Stomach smooth muscle (tissue), 2 donors: ENCODE data around the gene PLPPR1.

Experiments used
- H3K27ac ChIP-seq: one replicate; pipeline ENCODE4 v1.7.0; 2013; ENCODE audit warnings: mild to moderate bottlenecking, low read length, inconsistent platforms
- H3K27me3 ChIP-seq, 2 donors: one replicate each; pipeline ENCODE4 v1.7.0; 2013; ENCODE audit warnings: low read length in 2 of 2; ENCODE audit not compliant: insufficient read depth in 2 of 2, control insufficient read depth in 1 of 2
- H3K36me3 ChIP-seq, 2 donors: one replicate each; pipeline ENCODE4 v1.7.0; 2013; ENCODE audit warnings: low read length in 2 of 2; ENCODE audit not compliant: control insufficient read depth in 2 of 2, insufficient read depth in 2 of 2
- H3K4me1 ChIP-seq: one replicate; pipeline ENCODE4 v1.7.0; 2013; ENCODE audit warnings: low read length; ENCODE audit not compliant: control insufficient read depth, insufficient read depth
- H3K4me3 ChIP-seq, 2 donors: one replicate each; pipeline ENCODE4 v1.7.0; 2013; ENCODE audit warnings: low read length in 2 of 2
- H3K9ac ChIP-seq, 2 donors: one replicate each; pipeline ENCODE4 v1.7.0; 2013; ENCODE audit warnings: low read length in 2 of 2, mild to moderate bottlenecking in 1 of 2
- H3K9me3 ChIP-seq, 2 donors: one replicate each; pipeline ENCODE4 v1.7.0; 2013; ENCODE audit warnings: low read length in 2 of 2; ENCODE audit not compliant: control insufficient read depth in 2 of 2
- donor health status: healthy.
- donor health status: Pancreatic carcinoma.

Gene PLPPR1

DNA sequence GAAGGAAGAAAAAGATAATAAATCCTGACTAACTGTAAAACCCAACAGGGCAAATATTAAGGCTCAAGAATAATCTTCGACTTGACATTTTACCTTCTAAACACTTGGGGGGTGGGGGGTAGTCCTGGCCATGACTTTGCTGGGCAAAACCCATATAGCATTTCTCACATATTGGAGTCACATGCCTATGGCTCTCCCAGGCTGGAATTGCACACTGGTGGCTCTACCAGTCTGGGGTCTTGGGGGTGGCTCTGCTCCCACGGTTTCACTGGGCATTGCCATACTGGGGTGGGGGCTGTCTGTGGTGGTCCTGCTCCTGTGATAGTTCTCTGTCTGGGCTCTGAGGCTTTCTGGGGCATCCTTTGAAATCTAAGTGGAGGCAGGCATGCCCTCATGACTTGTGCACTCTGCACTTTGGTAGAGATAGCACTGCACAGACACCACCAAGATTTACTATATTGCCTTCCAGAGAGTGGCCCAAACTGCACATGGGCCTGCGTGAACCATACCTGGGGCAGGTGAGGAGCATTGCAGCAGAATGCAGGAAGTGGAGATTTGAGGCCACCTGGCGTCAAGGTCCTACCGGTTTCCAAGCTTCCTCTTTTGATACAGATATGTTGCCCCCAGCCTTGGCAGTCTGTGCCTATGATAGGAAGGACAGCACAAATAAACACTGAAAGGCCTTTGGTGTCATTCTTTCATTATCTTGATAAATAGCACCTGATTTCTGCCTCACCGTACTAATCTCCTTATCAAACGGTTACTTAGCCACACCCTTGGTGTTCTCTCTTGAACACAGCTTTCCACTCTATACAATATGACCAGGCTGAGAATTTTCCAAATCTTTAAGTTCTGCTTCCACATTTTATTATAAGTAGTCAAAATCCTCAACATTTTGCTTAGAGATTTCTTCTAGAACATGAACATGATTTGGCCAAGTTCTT, 326.5 kb downstream of the PLPPR1 start:
- no peak overlapping the region for H3K4me3 ChIP-seq
- no peak overlapping the region for H3K27ac ChIP-seq

DNA sequence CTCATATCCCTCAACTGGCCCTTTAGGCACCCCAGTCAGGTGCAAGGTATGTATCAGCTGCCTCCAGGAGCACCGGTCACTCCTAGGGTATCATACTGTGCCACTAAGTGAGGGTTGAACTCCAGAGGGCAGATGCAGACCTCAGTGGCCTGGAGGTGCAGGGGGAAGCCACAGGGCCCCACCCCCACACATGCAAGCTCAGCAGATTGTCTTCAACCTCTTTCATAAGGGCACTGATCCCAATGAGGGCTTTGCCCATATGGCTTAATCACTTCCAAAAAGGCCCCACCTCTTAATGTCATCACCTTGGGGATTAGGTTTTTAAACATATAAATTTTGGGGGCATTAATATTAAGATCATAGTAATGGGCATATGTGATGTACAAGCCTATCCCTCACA, 328.1 kb downstream of the PLPPR1 start:
- Histone ChIP-seq H3K4me1 (no peaks in the 10 kb centered on the region), H3K27ac (no peak overlapping the region), H3K9me3 (no peaks in the 10 kb centered on the region), H3K36me3 (no peaks in the 10 kb centered on the region), H3K4me3 (no peak overlapping the region), H3K27me3 (peaks cover 0 to 2% of the 10 kb centered on the region in 2 donors), H3K9ac (no peak overlapping the region)

More for the DNA sequence above, 326.5 kb downstream of the PLPPR1 start:
- Histone ChIP-seq H3K9me3 (no peaks in the 10 kb centered on the region), H3K27me3 (peaks cover 0 to 2% of the 10 kb centered on the region in 2 donors), H3K9ac (no peak overlapping the region), H3K36me3 (no peaks in the 10 kb centered on the region), H3K4me1 (no peaks in the 10 kb centered on the region)

DNA sequence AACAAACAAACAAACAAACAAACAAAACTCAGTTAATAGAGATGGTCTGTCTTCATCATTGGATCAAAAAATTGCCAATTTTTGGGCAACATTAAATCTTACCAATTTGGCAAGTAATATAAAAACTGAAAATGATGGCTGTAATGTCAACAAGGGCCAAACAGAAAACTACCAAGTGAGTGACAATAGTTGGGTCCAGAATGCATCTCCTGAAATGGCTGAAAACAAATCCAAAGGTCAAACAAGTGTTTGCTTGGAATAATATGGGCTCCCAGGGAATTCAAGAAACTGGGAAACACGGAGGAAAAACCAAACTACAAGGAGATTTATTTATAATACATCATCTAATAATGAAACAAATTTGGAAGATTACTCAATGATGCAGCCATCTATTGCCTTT, 331.2 kb downstream of the PLPPR1 start:
- H3K9ac ChIP-seq, result no peak overlapping the region
- no peaks in the 10 kb centered on the region for H3K9me3 ChIP-seq
- H3K36me3 ChIP-seq, result no peaks in the 10 kb centered on the region
- H3K27ac ChIP-seq, result no peak overlapping the region
- H3K4me3 ChIP-seq, result no peak overlapping the region
- no peaks in the 10 kb centered on the region for H3K27me3 ChIP-seq
- H3K4me1 ChIP-seq, result no peaks in the 10 kb centered on the region

DNA sequence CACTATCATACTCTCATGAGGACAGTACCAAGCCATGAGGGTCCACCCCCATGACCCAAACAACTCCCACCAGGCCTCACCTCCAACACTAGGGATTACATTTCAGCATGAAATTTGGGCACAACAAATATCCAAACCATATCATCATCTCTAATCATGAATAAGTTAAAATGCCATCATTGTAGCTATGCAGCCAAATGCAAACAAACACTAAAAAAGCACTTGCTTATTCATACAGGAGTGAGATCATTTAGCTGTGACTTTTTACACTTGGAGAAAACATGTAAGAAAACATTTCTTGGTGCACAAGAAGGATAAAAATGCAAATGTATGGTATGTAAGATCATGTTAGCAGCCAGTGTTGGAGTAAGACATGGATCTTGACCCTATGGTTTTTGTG, 332.1 kb downstream of the PLPPR1 start:
- no peak overlapping the region for H3K27ac ChIP-seq
- H3K4me3 ChIP-seq, result no peak overlapping the region
- no peaks in the 10 kb centered on the region for H3K4me1 ChIP-seq
- no peaks in the 10 kb centered on the region for H3K36me3 ChIP-seq
- H3K9me3 ChIP-seq, result no peaks in the 10 kb centered on the region
- no peaks in the 10 kb centered on the region for H3K27me3 ChIP-seq
- H3K9ac ChIP-seq, result no peak overlapping the region

DNA sequence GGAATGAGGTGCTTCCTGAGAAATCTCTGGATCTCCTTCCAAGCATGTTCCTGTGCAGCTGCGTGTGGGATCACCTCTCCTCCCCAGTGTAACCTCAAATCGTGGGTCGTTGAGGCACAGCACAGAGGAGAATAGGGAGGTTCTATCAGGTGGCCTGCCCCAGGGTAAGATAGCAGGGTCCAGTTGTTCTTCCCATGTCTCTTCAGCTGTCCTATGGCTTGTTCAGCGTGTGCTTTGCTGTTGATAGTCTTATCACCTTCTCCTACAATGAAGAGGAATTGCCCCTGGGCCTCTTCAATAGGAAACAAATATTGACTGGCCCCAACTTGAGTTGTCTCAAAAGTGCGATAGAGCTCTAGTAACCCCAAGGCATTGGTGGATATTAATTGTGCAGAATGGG, 333.9 kb downstream of the PLPPR1 start:
- no peaks in the 10 kb centered on the region for H3K27me3 ChIP-seq
- no peaks in the 10 kb centered on the region for H3K4me1 ChIP-seq
- H3K9me3 ChIP-seq, result no peaks in the 10 kb centered on the region
- no peak overlapping the region for H3K27ac ChIP-seq
- H3K4me3 ChIP-seq, result no peak overlapping the region
- no peak overlapping the region for H3K9ac ChIP-seq
- H3K36me3 ChIP-seq, result no peaks in the 10 kb centered on the region

DNA sequence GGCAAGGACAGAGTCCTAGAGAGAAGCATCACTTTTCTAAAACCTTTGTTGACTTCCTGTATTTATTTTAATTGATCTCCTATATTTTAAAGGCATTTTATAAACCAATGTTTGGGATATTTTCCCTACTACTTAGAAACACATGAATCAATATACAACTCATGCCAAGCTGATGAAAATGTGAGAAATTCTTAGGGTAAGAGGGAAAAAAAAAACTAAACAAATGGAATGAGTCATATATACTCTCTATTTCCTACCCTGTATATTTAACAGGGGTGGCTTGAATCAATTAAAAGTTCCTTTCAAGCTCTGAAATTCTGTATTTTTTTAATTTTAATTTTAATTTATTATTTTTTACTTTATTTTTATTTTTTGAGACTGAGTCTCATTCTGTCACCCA, 336.7 kb downstream of the PLPPR1 start:
- Histone ChIP-seq H3K36me3 (no peaks in the 10 kb centered on the region), H3K9me3 (no peaks in the 10 kb centered on the region), H3K27me3 (no peaks in the 10 kb centered on the region), H3K27ac (no peak overlapping the region), H3K4me3 (no peak overlapping the region), H3K9ac (no peak overlapping the region), H3K4me1 (no peaks in the 10 kb centered on the region)

DNA sequence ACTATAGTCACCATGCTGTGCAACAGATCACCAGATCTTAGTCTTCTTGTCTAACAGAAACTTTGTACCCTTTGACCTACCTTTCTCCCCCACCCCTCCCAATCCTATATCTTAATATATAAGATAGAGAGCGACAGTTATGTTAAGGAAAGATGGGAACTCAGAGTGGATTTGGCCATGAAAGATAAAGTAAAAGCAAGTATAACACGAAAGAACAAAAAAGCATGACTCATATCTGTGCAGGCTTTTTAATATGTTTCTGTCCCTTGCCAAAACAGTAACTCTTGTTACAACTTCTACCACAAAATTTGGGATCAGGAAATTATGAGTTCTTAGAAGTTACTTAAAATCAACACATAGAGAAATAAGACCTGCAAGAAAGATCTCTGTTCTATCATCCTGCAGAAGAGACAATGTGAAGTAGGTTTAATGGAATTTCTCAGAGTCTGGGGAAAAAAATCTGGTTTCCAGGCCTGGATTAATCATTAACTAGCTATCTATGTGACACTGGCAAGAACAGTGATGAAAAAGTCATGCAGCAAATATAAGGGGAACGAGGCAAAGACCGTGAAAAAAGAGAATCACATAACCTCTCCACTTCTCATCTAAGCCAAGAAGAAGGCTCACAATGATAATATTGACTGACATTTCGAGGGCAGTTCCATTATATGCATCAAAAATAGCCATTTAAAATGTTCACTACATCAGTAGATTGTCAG, 337.7 kb downstream of the PLPPR1 start:
- Histone ChIP-seq H3K27me3 (no peaks in the 10 kb centered on the region), H3K9ac (no peak overlapping the region), H3K36me3 (no peaks in the 10 kb centered on the region), H3K4me1 (no peaks in the 10 kb centered on the region), H3K27ac (no peak overlapping the region), H3K4me3 (no peak overlapping the region), H3K9me3 (no peaks in the 10 kb centered on the region)

DNA sequence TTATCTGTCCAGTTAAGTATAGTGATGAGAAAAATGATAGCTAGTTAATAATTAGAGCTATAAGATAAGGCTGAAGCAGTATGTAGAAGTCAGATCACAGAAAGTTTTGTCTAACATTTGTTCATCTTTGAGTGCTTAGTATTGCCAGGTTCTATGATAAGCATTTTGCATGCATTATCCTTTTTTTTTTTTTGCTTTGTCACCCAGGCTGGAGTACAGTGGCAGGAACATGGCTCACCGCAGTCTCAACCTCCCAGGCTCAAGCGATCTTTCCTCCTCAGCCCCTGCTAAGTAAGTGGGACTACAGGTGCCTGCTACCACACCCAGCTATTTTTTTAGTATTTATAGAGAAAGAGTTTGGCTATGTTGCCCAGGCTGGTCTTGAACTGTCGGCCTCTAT, 338.8 kb downstream of the PLPPR1 start:
- no peak overlapping the region for H3K4me3 ChIP-seq
- no peaks in the 10 kb centered on the region for H3K9me3 ChIP-seq
- H3K27me3 ChIP-seq, result no peaks in the 10 kb centered on the region
- H3K27ac ChIP-seq, result no peak overlapping the region
- no peak overlapping the region for H3K9ac ChIP-seq
- no peaks in the 10 kb centered on the region for H3K36me3 ChIP-seq
- H3K4me1 ChIP-seq, result no peaks in the 10 kb centered on the region

DNA sequence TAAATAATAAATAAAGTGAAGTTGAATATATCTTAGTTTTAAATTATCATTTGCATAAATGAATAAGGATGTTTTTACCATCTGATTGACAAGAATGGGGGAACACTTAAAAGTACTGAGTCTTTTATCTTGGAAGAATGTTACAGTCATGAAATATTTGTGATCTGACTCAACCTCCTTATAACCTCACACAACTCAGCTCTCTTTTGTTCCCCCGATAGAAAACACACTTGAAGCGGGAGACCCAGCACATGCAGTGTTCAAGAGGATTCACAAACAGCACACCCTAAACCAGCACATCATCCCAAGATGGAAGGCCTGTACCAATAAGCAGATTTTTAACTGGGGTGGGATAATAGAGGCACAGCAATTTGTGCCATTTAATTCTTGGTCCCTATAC, 340.8 kb downstream of the PLPPR1 start:
- H3K27me3 ChIP-seq, result no peaks in the 10 kb centered on the region
- H3K27ac ChIP-seq, result no peak overlapping the region
- H3K36me3 ChIP-seq, result no peaks in the 10 kb centered on the region
- H3K9me3 ChIP-seq, result no peaks in the 10 kb centered on the region
- H3K9ac ChIP-seq, result no peak overlapping the region
- H3K4me1 ChIP-seq, result no peaks in the 10 kb centered on the region
- H3K4me3 ChIP-seq, result no peak overlapping the region

DNA sequence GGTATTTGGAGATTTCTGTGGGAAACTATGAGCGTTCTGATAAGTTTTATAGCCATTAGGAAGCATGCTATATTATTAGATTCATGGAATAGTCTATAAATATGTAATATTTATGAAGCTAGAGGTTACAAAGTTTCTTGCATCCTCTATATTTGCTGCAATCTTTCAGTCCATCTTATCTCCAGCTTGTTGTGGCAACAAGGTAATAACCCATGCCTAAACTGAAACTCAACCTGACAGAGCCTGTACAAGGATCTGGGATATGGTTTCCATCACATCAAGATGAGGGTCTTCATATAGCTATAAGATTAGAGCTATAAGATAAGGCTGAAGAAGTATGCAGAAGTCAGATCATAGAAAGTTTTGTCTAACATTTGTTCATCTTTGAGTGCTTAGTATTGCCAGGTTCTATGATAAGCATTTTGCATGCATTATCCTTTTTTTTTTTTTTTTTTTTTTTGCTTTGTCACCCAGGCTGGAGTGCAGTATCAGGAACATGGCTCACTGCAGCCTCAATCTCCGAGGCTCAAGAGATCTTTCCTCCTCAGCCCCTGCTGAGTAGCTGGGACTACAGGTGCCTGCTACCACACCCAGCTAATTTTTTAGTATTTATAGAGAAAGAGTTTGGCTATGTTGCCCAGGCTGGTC, 341.5 kb downstream of the PLPPR1 start:
- Histone ChIP-seq H3K27me3 (no peaks in the 10 kb centered on the region), H3K9me3 (no peaks in the 10 kb centered on the region), H3K4me1 (no peaks in the 10 kb centered on the region), H3K4me3 (no peak overlapping the region), H3K9ac (no peak overlapping the region), H3K27ac (no peak overlapping the region), H3K36me3 (no peaks in the 10 kb centered on the region)
